ENCODE measurements around the gene ATP2C1. TPM values are rescaled to one million over a fixed set of nuclear protein-coding genes. Genes with fewer than 3 reads are reported as not detected.

Gene ATP2C1
- total and polyA plus RNA-seq, 9 of the 15 experiments (the other 6 are each of a cell fraction or from before 2014, with no cell fraction given), result 10.0 to 53.5 (median 27.9) TPM

- peak; percentile 82; the same call in 1 of the 2 replicates for TF ChIP-seq ZKSCAN8 (CRISPR knock-in tag; IDR thresholded peaks at IDR 0.05)
- TF ChIP-seq IRF2 (CRISPR knock-in tag; IDR thresholded peaks at IDR 0.05), result no peak
- no peak for TF ChIP-seq ARID2 (IDR thresholded peaks at IDR 0.05)
- TF ChIP-seq CEBPZ (IDR thresholded peaks at IDR 0.05; ENCODE audit: borderline replicate concordance, low read depth, low read length), result no peak
- TF ChIP-seq CC2D1A (IDR thresholded peaks at IDR 0.05), result peak; percentile 44; the same call in 1 of the 2 replicates
- peak; percentile 87 for TF ChIP-seq NFE2 (IDR thresholded peaks at IDR 0.05; ENCODE audit: low read depth)
- TF ChIP-seq ZNF274 (IDR thresholded peaks at IDR 0.05; ENCODE audit: borderline replicate concordance, low read depth, low read length), result no peak
- TF ChIP-seq ARID3B (CRISPR knock-in tag; IDR thresholded peaks at IDR 0.05; ENCODE audit: borderline replicate concordance), result no peak
- no peak for TF ChIP-seq RFX1 (IDR thresholded peaks at IDR 0.05)
- peak; percentile 85 for TF ChIP-seq MYNN (IDR thresholded peaks at IDR 0.05)
- no peak for TF ChIP-seq MYNN (CRISPR knock-in tag; IDR thresholded peaks at IDR 0.05)
- TF ChIP-seq RBFOX2 (IDR thresholded peaks at IDR 0.05; ENCODE audit: low read depth, low read length), result peak; percentile 32; the same call in 1 of the 2 replicates
- no peak for TF ChIP-seq ZNF146 (CRISPR knock-in tag; IDR thresholded peaks at IDR 0.05; ENCODE audit: unreplicated experiment)
- TF ChIP-seq ZNF444 (CRISPR knock-in tag; IDR thresholded peaks at IDR 0.05), result no peak
- peak; percentile 68; the same call in 1 of the 2 replicates for TF ChIP-seq NCOA1 (IDR thresholded peaks at IDR 0.05; ENCODE audit: low read depth)
- no peak for TF ChIP-seq ATF4 (CRISPR knock-in tag; IDR thresholded peaks at IDR 0.05)
- no peak for TF ChIP-seq FOXP4 (CRISPR knock-in tag; IDR thresholded peaks at IDR 0.05; ENCODE audit: borderline replicate concordance)
- TF ChIP-seq CREM (IDR thresholded peaks at IDR 0.05; ENCODE audit: low read depth), result peak; percentile 66
- TF ChIP-seq KLF6 (CRISPR knock-in tag; IDR thresholded peaks at IDR 0.05; ENCODE audit: borderline replicate concordance), result no peak
Measured at GRCh38 chr3:130850044-130850797, 43.7 kb upstream of the ATP2C1 start (continued).
